Stimulated activated memory B cell treated with anti-CD40 and anti-IgM and Interleukin-4, amounts not matched to agents 10 μg/mL and 1 μg/mL and 100 μg/mL, for 72 hours (primary cell): ENCODE results near the gene CDX1.

Experiments
- ATAC-seq: fragments of 150-1000 bp; cut with Tn5 transposase; 2 replicates; pipeline ENCODE4 v1.10.0; 2021
- H3K27ac Mint-ChIP-seq: one replicate; pipeline ENCODE4 v1.8.0; 2022; ENCODE audit warnings: mild to moderate bottlenecking, mixed read lengths
- H3K27me3 Mint-ChIP-seq: one replicate; pipeline ENCODE4 v1.8.0; 2022; ENCODE audit warnings: mixed read lengths
- H3K36me3 Mint-ChIP-seq: one replicate; pipeline ENCODE4 v1.8.0; 2022; ENCODE audit warnings: mixed read lengths
- H3K4me1 Mint-ChIP-seq: one replicate; pipeline ENCODE4 v1.8.0; 2022; ENCODE audit warnings: mixed read lengths
- H3K4me3 Mint-ChIP-seq: one replicate; pipeline ENCODE4 v1.8.0; 2022; ENCODE audit warnings: mild to moderate bottlenecking, moderate library complexity, mixed read lengths
- H3K9me3 Mint-ChIP-seq: one replicate; pipeline ENCODE4 v1.8.0; 2022; ENCODE audit warnings: mixed read lengths

The CDX1 gene

GRCh38 chr5:150189326-150189725 lies 22.7 kb downstream of the CDX1 start:
- H3K4me3 Mint-ChIP-seq, result no peak overlapping the region
- peaks cover 73% of the 10 kb centered on the region for H3K27me3 Mint-ChIP-seq
- H3K4me1 Mint-ChIP-seq, result no peaks in the 10 kb centered on the region
- no peak overlapping the region for H3K27ac Mint-ChIP-seq
- no peaks in the 10 kb centered on the region for H3K9me3 Mint-ChIP-seq
- ATAC-seq, result no peak
- no peaks in the 10 kb centered on the region for H3K36me3 Mint-ChIP-seq

DNA sequence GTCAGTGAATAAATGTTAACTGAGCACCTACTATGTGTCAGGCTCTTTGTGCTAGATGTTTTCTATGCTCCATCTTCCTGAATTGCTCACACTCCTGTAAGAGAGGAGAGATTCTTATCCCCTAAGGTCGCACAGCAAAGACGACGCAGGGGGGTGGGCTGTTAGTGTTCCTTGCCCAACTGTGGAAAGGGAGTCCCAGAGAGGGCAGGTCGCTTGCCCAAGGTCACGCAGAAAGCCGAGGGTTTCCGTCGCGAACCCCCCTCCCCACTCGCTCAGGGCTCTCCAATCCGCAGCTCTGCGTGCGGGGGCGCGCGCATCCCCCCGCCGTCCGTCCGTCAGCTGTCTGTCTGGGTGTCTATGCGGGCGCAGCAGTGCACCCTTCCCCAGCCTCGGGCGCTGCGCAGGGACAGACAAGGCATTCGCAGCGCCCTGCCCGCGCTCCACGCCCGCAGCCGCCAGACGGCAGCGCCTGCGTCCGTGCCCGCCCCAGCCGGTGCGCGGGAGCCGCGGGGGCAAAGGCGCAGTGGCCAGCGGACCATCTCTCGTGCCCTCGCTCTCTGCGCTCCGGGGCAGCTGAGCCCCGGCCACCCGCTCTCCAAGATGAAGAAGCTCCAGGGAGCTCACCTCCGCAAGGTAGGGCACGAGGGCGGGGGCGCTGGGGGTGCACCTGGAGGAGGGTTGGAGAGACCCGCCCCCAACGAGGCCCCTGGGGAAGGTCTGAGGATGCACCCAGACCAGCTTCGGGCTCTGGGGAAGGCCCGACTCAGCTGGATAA lies 23.3 kb downstream of the CDX1 start, which contains the start of gene SLC6A7:
Gene SLC6A7 (plus strand): TSS at position 335 of the 775 bp plus-strand sequence. CDS start 266 bp downstream, at position 601.
- ATAC-seq, result no peak
- Mint-ChIP-seq H3K4me1 (no peaks in the 10 kb centered on the region), H3K36me3 (no peaks in the 10 kb centered on the region), H3K27me3 (peaks cover 69% of the 10 kb centered on the region), H3K9me3 (no peaks in the 10 kb centered on the region), H3K4me3 (no peak within 1 kb of the TSS), H3K27ac (no peak within 1 kb of the TSS)

DNA sequence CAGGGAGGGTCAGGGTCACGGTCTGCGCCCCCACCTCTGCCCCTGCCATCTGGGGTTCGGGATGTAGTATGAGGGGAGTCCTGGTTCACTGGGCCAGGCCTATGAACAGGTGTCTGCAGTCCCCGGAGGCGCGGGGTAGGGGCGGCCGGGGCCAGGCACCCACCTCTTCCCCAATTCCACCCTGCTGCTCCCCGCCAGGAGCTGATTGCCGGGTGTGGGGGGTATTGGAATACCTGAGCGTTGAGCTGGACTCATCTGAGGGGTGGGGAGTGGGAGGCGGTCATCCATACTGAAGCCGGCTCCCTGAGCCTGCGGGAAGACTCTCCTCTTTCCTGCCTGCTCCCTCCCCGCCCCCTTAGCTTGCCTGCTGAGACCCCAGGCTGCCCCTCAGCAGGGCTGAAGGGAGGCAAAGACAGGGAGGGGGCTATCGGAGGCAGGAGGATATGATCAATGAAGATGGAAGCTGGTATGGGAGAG lies 24.0 kb downstream of the CDX1 start:
- Mint-ChIP-seq H3K27me3 (peaks cover 74% of the 10 kb centered on the region), H3K27ac (no peak overlapping the region), H3K4me1 (no peaks in the 10 kb centered on the region), H3K4me3 (no peak overlapping the region), H3K36me3 (no peaks in the 10 kb centered on the region), H3K9me3 (no peaks in the 10 kb centered on the region)
- ATAC-seq, result peak; percentile 10

GRCh38 chr5:150190987-150191386 lies 24.4 kb downstream of the CDX1 start:
- Mint-ChIP-seq H3K4me3 (no peak overlapping the region), H3K4me1 (no peaks in the 10 kb centered on the region), H3K27me3 (peaks cover 79% of the 10 kb centered on the region), H3K36me3 (no peaks in the 10 kb centered on the region), H3K9me3 (no peaks in the 10 kb centered on the region), H3K27ac (no peak overlapping the region)
- no peak for ATAC-seq

DNA sequence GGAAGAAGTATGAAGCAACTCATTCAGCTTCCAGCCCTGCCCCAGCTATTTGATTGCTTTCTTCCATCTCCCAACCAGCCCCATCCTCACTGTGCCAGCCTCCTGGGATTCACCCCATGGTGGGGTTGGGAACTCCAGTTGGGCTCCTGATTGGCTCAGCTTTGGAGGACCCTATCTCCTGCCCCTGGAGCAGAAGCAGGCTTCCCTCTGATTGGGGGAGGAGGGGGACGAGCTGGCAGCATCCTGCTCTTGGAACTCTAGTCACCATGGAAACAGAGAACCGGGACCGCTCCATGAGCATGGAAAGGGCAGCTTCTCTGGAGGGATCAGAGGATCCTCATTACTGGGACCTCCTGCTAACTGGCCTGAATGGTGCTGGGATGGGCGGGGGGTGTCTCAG lies 25.9 kb downstream of the CDX1 start:
- ATAC-seq, result no peak
- H3K27ac Mint-ChIP-seq, result no peak overlapping the region
- H3K9me3 Mint-ChIP-seq, result no peaks in the 10 kb centered on the region
- H3K36me3 Mint-ChIP-seq, result no peaks in the 10 kb centered on the region
- no peak overlapping the region for H3K4me3 Mint-ChIP-seq
- peaks cover 79% of the 10 kb centered on the region for H3K27me3 Mint-ChIP-seq
- H3K4me1 Mint-ChIP-seq, result no peaks in the 10 kb centered on the region

- no peaks in the 10 kb centered on the region for H3K36me3 Mint-ChIP-seq
Measured at GRCh38 chr5:150195736-150196485, 29.3 kb downstream of the CDX1 start.

GRCh38 chr5:150196514-150196913 lies 29.9 kb downstream of the CDX1 start:
- H3K27me3 Mint-ChIP-seq, result peaks cover 82% of the 10 kb centered on the region
- H3K27ac Mint-ChIP-seq, result no peak overlapping the region
- no peaks in the 10 kb centered on the region for H3K36me3 Mint-ChIP-seq
- H3K4me3 Mint-ChIP-seq, result no peak overlapping the region
- ATAC-seq, result no peak
- no peaks in the 10 kb centered on the region for H3K4me1 Mint-ChIP-seq
- H3K9me3 Mint-ChIP-seq, result no peaks in the 10 kb centered on the region

More at GRCh38 chr5:150195736-150196485, 29.3 kb downstream of the CDX1 start:
- peaks cover 88% of the 10 kb centered on the region for H3K27me3 Mint-ChIP-seq
- H3K4me3 Mint-ChIP-seq, result no peak overlapping the region
- no peaks in the 10 kb centered on the region for H3K4me1 Mint-ChIP-seq
- no peak overlapping the region for H3K27ac Mint-ChIP-seq
- H3K9me3 Mint-ChIP-seq, result no peaks in the 10 kb centered on the region
- no peak for ATAC-seq

GRCh38 chr5:150196986-150197385 lies 30.4 kb downstream of the CDX1 start:
- H3K4me1 Mint-ChIP-seq, result no peaks in the 10 kb centered on the region
- H3K36me3 Mint-ChIP-seq, result no peaks in the 10 kb centered on the region
- H3K27me3 Mint-ChIP-seq, result peaks cover 78% of the 10 kb centered on the region
- H3K9me3 Mint-ChIP-seq, result no peaks in the 10 kb centered on the region
- H3K4me3 Mint-ChIP-seq, result no peak overlapping the region
- no peak for ATAC-seq
- no peak overlapping the region for H3K27ac Mint-ChIP-seq

DNA sequence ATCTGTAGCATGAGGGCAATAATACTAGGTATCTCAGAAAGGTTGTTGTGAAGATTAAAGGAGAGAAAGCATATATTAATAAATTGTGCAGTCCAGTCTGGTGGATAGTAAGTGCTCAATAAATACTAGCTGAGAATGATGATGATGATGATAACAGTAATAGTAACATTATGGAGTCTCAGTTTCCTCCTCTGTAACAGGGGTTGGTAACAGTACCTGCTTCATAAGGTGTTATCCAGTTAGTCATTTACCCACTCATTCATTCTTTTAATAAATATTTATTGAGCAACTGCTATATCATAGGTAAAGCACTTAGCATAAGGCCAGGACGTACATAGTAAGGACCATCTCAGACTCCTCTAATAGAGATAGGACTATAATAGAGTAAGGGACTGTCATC lies 30.9 kb downstream of the CDX1 start:
- ATAC-seq, result no peak
- Mint-ChIP-seq H3K27me3 (peaks cover 73% of the 10 kb centered on the region), H3K4me1 (no peaks in the 10 kb centered on the region), H3K27ac (no peak overlapping the region), H3K36me3 (no peaks in the 10 kb centered on the region), H3K4me3 (no peak overlapping the region), H3K9me3 (no peaks in the 10 kb centered on the region)

DNA sequence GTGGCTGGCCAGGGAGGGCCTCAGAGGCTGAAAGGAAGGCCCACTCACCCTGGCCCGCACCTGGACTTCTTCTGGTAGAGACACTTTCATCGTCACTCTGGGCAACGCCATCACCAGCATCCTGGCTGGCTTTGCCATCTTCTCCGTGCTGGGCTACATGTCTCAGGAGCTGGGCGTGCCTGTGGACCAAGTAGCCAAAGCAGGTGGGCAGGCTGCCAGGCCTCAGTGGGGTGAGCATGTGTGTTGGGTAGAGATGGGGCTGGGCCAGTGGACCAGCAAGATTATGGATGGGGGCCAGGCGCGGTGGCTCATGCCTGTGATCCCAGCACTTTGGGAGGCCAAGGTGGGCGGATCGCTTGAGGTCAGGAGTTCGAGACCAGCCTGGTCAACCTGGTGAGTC lies 35.9 kb downstream of the CDX1 start:
- H3K27me3 Mint-ChIP-seq, result peaks cover 41% of the 10 kb centered on the region
- no peaks in the 10 kb centered on the region for H3K4me1 Mint-ChIP-seq
- H3K9me3 Mint-ChIP-seq, result no peaks in the 10 kb centered on the region
- no peak for ATAC-seq
- no peak overlapping the region for H3K4me3 Mint-ChIP-seq
- no peaks in the 10 kb centered on the region for H3K36me3 Mint-ChIP-seq
- no peak overlapping the region for H3K27ac Mint-ChIP-seq

DNA sequence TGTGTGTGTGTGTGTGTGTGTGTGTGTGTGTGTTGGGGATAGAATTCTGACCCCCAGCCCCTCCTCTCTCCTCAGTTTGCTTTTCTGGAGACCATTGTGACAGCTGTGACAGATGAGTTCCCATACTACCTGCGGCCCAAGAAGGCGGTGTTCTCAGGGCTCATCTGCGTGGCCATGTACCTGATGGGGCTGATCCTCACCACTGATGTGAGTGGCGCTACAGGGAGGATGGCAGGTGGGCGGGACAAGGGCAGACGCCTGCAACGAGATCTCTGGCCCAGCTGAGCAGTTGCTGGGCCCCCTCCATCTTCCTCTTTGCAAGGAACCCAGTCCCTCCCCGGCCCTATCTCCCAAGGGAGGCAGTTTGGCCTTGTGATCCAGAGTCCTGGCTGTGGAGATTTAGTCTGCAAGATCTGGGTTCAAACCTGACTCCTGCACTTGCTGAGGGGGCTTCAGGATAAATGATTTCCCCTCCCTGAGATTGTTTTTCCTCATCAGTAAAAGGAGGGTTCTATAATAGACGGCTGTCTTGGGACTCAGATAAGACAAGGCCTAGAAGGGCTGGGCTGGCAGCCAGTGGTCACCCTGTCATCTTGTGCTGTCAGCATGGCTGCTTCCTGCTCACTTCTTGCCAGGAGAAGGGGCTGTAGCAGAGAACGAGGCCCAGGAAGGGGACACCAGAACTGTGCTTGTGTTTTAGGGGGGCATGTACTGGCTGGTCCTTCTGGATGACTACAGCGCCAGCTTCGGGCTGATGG lies 37.4 kb downstream of the CDX1 start:
- peaks cover 7% of the 10 kb centered on the region for H3K4me1 Mint-ChIP-seq
- no peak overlapping the region for H3K4me3 Mint-ChIP-seq
- no peak for ATAC-seq
- H3K27ac Mint-ChIP-seq, result no peak overlapping the region
- H3K36me3 Mint-ChIP-seq, result no peaks in the 10 kb centered on the region
- peaks cover 41% of the 10 kb centered on the region for H3K27me3 Mint-ChIP-seq
- H3K9me3 Mint-ChIP-seq, result no peaks in the 10 kb centered on the region

- H3K36me3 Mint-ChIP-seq, result no peaks in the 10 kb centered on the region
- no peak for ATAC-seq
- no peak overlapping the region for H3K4me3 Mint-ChIP-seq
- H3K4me1 Mint-ChIP-seq, result peaks cover 13% of the 10 kb centered on the region
- H3K27ac Mint-ChIP-seq, result no peak overlapping the region
- H3K9me3 Mint-ChIP-seq, result no peaks in the 10 kb centered on the region
- H3K27me3 Mint-ChIP-seq, result peaks cover 41% of the 10 kb centered on the region
Measured at GRCh38 chr5:150204590-150204960, 38.0 kb downstream of the CDX1 start.

DNA sequence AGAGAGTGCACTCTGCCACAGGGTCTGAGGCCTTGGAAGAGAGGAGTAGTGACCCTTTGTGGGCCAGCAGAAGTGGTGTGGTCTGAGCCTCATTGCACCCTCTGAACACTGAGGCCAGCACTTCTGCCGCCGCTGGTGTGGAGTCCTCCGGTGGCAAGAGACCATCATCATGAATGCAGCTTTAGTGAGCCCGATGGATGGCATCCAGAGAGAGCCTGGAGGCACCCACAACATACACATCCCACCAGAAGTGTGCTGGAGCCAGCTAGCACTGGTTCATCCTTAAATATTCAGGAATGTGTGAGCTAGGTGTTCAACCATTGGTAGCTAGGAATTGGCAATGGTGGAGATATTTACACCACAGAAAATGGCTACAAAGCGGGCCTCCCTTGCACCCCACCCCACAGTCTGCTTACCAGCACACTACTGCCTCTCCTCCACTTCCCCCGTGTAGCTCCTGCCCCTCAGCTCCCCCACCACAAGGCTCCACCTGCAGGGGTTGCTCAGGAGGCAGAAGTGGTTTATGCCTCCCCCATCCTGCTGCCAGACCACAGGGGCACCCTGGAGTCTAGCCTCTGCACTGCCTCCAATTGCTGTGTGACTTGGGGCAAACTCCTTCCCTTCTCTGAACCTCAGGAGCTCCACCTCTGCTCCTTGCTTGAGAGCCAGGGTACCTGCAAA lies 39.7 kb downstream of the CDX1 start:
- Mint-ChIP-seq H3K36me3 (no peaks in the 10 kb centered on the region), H3K27ac (no peak overlapping the region), H3K27me3 (peaks cover 43% of the 10 kb centered on the region), H3K4me3 (no peak overlapping the region), H3K9me3 (no peaks in the 10 kb centered on the region), H3K4me1 (peaks cover 15% of the 10 kb centered on the region)
- no peak for ATAC-seq

DNA sequence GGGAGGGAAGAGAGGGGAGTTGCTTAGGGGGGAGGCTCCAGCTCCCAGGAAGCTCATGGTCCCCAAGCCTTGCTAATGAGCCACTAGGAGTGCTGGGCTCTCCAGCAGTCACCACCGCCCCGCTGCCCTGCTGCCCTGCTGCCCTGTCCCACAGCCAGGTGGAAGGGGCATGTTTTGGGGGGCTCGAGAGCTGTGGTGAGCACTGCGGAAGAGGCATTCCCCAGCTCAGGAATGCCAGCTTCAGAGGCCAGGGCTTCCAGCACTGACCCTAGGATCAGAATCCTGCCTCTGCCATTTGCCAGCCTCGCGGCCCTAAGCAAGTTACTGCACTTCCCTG lies 40.2 kb downstream of the CDX1 start:
- Mint-ChIP-seq H3K4me1 (peaks cover 15% of the 10 kb centered on the region), H3K27me3 (peaks cover 47% of the 10 kb centered on the region)

More for the DNA sequence above, 40.2 kb downstream of the CDX1 start:
- H3K4me3 Mint-ChIP-seq, result no peak overlapping the region
- H3K27ac Mint-ChIP-seq, result no peak overlapping the region
- no peaks in the 10 kb centered on the region for H3K36me3 Mint-ChIP-seq
- ATAC-seq, result no peak
- H3K9me3 Mint-ChIP-seq, result no peaks in the 10 kb centered on the region
